Coronary artery (tissue), 2 donors: ENCODE data around the gene RGS6.

Experiments used
- DNase-seq: peaks from one replicate; pipeline ENCODE4 v3.0.0-alpha.2; 2017; ENCODE audit warnings: low spot score
- H3K27ac ChIP-seq, 2 donors: fragments of 200-600 bp; sonication (generic); one replicate each; pipeline ENCODE4 v1.5.1; 2016 to 2019
- H3K4me3 ChIP-seq: fragments of 200-600 bp; sonication (generic); 2 replicates; pipeline ENCODE4 v1.5.1; 2016; ENCODE audit warnings: mild to moderate bottlenecking, moderate library complexity
- CTCF ChIP-seq: fragments of 200-600 bp; sonication (generic); IDR thresholded peaks from one replicate; pipeline ENCODE4 v1.5.1; 2019; ENCODE audit warnings: antibody characterized with exemption

Gene RGS6

GRCh38 chr14:72528863-72529175, 596.6 kb downstream of the RGS6 start:
- TF ChIP-seq CTCF = no peak
- no peak for DNase-seq

GRCh38 chr14:72532686-72533454, 600.6 kb downstream of the RGS6 start:
- Histone ChIP-seq H3K27ac (no peak overlapping the region), H3K4me3 (no peak overlapping the region)
- DNase-seq = no peak
- no peak for TF ChIP-seq CTCF

More at GRCh38 chr14:72528863-72529175, 596.6 kb downstream of the RGS6 start:
- no peak overlapping the region for H3K27ac ChIP-seq
- no peak overlapping the region for H3K4me3 ChIP-seq

- DNase-seq = no peak
- Histone ChIP-seq H3K27ac (no peak overlapping the region), H3K4me3 (no peak overlapping the region)
- TF ChIP-seq CTCF = no peak
Measured at GRCh38 chr14:72535485-72535884, 603.3 kb downstream of the RGS6 start.

GRCh38 chr14:72538387-72538786, 606.2 kb downstream of the RGS6 start:
- H3K27ac ChIP-seq = no peak overlapping the region
- no peak for TF ChIP-seq CTCF
- DNase-seq = no peak
- no peak overlapping the region for H3K4me3 ChIP-seq

GRCh38 chr14:72539661-72540315, 607.6 kb downstream of the RGS6 start:
- DNase-seq = no peak
- Histone ChIP-seq H3K27ac (no peak overlapping the region), H3K4me3 (no peak overlapping the region)
- no peak for TF ChIP-seq CTCF

- Histone ChIP-seq H3K4me3 (no peak overlapping the region), H3K27ac (no peak overlapping the region)
- TF ChIP-seq CTCF = no peak
- no peak for DNase-seq
Measured at GRCh38 chr14:72540836-72541235, 608.6 kb downstream of the RGS6 start.

- no peak overlapping the region for H3K27ac ChIP-seq
- TF ChIP-seq CTCF = no peak
- H3K4me3 ChIP-seq = no peak overlapping the region
- no peak for DNase-seq
Measured at GRCh38 chr14:72541546-72541945, 609.3 kb downstream of the RGS6 start.
